GM23338 (cell line): ENCODE results near the gene BCL11B. TPM values are rescaled to one million over a fixed set of nuclear protein-coding genes. Genes with fewer than 3 reads are reported as not detected.

Experiments used
- ATAC-seq: fragments of 200-7000 bp; cut with Tn5 transposase; 3 replicates; pipeline ENCODE4 v1.9.1; 2020
- DNase-seq: peaks from one replicate; pipeline ENCODE4 v3.0.0-alpha.2; 2015; ENCODE audit warnings: low spot score
- H2AFZ ChIP-seq: fragments of 200-600 bp; sonication (generic); 2 replicates; pipeline ENCODE4 v1.8.0; 2016; ENCODE audit warnings: antibody characterized with exemption, mild to moderate bottlenecking, moderate library complexity
- H3F3A ChIP-seq: fragments of 200-600 bp; sonication (generic); replicated peaks from 2 replicates; pipeline ENCODE4 v1.8.0; 2017; ENCODE audit warnings: antibody characterized with exemption, mixed run types, low read depth
- H3K27ac ChIP-seq: fragments of 200-600 bp; sonication (generic); 2 replicates; pipeline ENCODE4 v1.6.1; 2016; ENCODE audit warnings: low read depth
- H3K27me3 ChIP-seq: fragments of 200-600 bp; sonication (generic); 2 replicates; pipeline ENCODE4 v1.8.0; 2016; ENCODE audit warnings: mild to moderate bottlenecking, mixed run types, moderate library complexity; ENCODE audit not compliant: insufficient read depth
- H3K36me3 ChIP-seq: fragments of 200-600 bp; sonication (generic); 2 replicates; pipeline ENCODE4 v1.8.0; 2016; ENCODE audit warnings: mild to moderate bottlenecking; ENCODE audit not compliant: insufficient read depth
- H3K4me1 ChIP-seq: fragments of 200-600 bp; sonication (generic); 2 replicates; pipeline ENCODE4 v1.8.0; 2016; ENCODE audit warnings: mild to moderate bottlenecking, moderate library complexity; ENCODE audit not compliant: insufficient read depth
- H3K4me2 ChIP-seq: fragments of 200-600 bp; sonication (generic); 2 replicates; pipeline ENCODE4 v1.7.1; 2017; ENCODE audit warnings: mixed run types
- H3K4me3 ChIP-seq: fragments of 200-600 bp; sonication (generic); 2 replicates; pipeline ENCODE4 v1.6.1; 2016; ENCODE audit warnings: mixed run types
- H3K79me2 ChIP-seq: fragments of 200-600 bp; sonication (generic); replicated peaks from 2 replicates; pipeline ENCODE4 v1.8.0; 2017; ENCODE audit warnings: mild to moderate bottlenecking; ENCODE audit not compliant: insufficient read depth
- H3K9me2 ChIP-seq: fragments of 200-600 bp; sonication (generic); 2 replicates; pipeline ENCODE4 v1.8.0; 2017; ENCODE audit not compliant: insufficient read depth
- H4K20me1 ChIP-seq: fragments of 200-600 bp; sonication (generic); replicated peaks from 2 replicates; pipeline ENCODE4 v1.8.0; 2017; ENCODE audit warnings: mild to moderate bottlenecking; ENCODE audit not compliant: insufficient read depth
- H3K27ac Mint-ChIP-seq: 2 replicates; pipeline ENCODE4 v1.8.0; 2020; ENCODE audit warnings: inconsistent platforms, mild to moderate bottlenecking, moderate library complexity, mixed read lengths
- H3K27me3 Mint-ChIP-seq: 3 replicates; pipeline ENCODE4 v1.8.0; 2022; ENCODE audit warnings: low read depth, mild to moderate bottlenecking, moderate library complexity, mixed read lengths, inconsistent platforms; ENCODE audit not compliant: insufficient read depth, poor library complexity
- H3K36me3 Mint-ChIP-seq: 3 replicates; pipeline ENCODE4 v1.8.0; 2021; ENCODE audit warnings: low read depth, mild to moderate bottlenecking, inconsistent platforms, moderate library complexity, mixed read lengths
- H3K4me1 Mint-ChIP-seq: 3 replicates; pipeline ENCODE4 v1.8.0; 2020; ENCODE audit warnings: mild to moderate bottlenecking, inconsistent platforms, mixed read lengths
- H3K4me3 Mint-ChIP-seq: 3 replicates; pipeline ENCODE4 v1.8.0; 2021; ENCODE audit warnings: moderate library complexity, mild to moderate bottlenecking, inconsistent platforms, mixed read lengths
- H3K9me3 Mint-ChIP-seq: 3 replicates; pipeline ENCODE4 v1.8.0; 2020; ENCODE audit warnings: moderate library complexity, mild to moderate bottlenecking, inconsistent platforms, mixed read lengths
- EZH2 ChIP-seq: fragments of 200-600 bp; sonication (generic); IDR thresholded peaks from one replicate; pipeline ENCODE4 v1.8.0; 2017; ENCODE audit warnings: antibody characterized with exemption, mild to moderate bottlenecking, low read depth; ENCODE audit not compliant: unreplicated experiment
- EZH2phosphoT487 ChIP-seq: fragments of 200-600 bp; sonication (generic); IDR thresholded peaks from one replicate; pipeline ENCODE4 v1.8.1; 2018; ENCODE audit warnings: antibody characterized with exemption; ENCODE audit not compliant: unreplicated experiment
- JUNB ChIP-seq: IDR thresholded peaks from one replicate; pipeline ENCODE4 v1.6.1; 2016; ENCODE audit warnings: antibody characterized with exemption; ENCODE audit not compliant: unreplicated experiment
- NANOG ChIP-seq: IDR thresholded peaks from 2 replicates; pipeline ENCODE4 v1.6.1; 2016; ENCODE audit warnings: antibody characterized with exemption, borderline replicate concordance
- POLR2AphosphoS5 ChIP-seq: IDR thresholded peaks from 2 replicates; pipeline ENCODE4 v1.6.1; 2016; ENCODE audit warnings: antibody characterized with exemption, low read depth
- STAT1 ChIP-seq: IDR thresholded peaks from one replicate; pipeline ENCODE4 v1.6.1; 2016; ENCODE audit warnings: antibody characterized with exemption; ENCODE audit not compliant: unreplicated experiment
- ZNF114 ChIP-seq: fragments of 250-450 bp; sonication (Bioruptor Pico); IDR thresholded peaks from 2 replicates; pipeline ENCODE4 v1.5.0; 2020; ENCODE audit warnings: mild to moderate bottlenecking, moderate library complexity
- ZNF331 ChIP-seq: fragments of 250-450 bp; sonication (Bioruptor Pico); IDR thresholded peaks from 2 replicates; pipeline ENCODE4 v1.5.0; 2020; ENCODE audit warnings: low read depth, mild to moderate bottlenecking, moderate library complexity
- ZNF462 ChIP-seq: fragments of 250-450 bp; sonication (Bioruptor Pico); IDR thresholded peaks from 2 replicates; pipeline ENCODE4 v1.5.0; 2020; ENCODE audit warnings: mild to moderate bottlenecking, moderate library complexity
- polyA plus RNA-seq: library from polyadenylated mRNA; unstranded; fragments of >200 nt; fragmentation: Nextera tagmentation; extraction: Ambion mirVana; gene quantifications from 2 replicates; pipeline ENCODE4 v1.2.1, GENCODE V29; 2016
- total RNA-seq: library from RNA; depleted of rRNA; stranded (reverse); fragments of >200 nt; shearing (Covaris generic); gene quantifications from 2 replicates; pipeline ENCODE4 v1.2.3, GENCODE V29; 2014
- TF ChIP-seq, protein P1 (sequence below), 2 experiments: fragments of 200-600 bp in 1 of 2; sonication (generic) in 1 of 2; conservative IDR thresholded peaks; 2 replicates each; pipeline versions ENCODE4 v1.5.1 to v1.6.1; 2016 to 2017; ENCODE audit warnings: antibody characterized with exemption in 2 of 2, low read depth in 2 of 2, mild to moderate bottlenecking in 2 of 2, moderate library complexity in 1 of 2
- TF ChIP-seq, protein P2 (sequence below): IDR thresholded peaks from 2 replicates; pipeline ENCODE4 v1.6.1; 2016; ENCODE audit warnings: antibody characterized with exemption

BCL11B gene
- total and polyA plus RNA-seq, 2 experiments from 2014 or later: 2.4 to 6.7 TPM

GRCh38 chr14:99296517-99296916 is 24.5 kb upstream of the BCL11B start (continued):
- TF ChIP-seq, protein P1, sequence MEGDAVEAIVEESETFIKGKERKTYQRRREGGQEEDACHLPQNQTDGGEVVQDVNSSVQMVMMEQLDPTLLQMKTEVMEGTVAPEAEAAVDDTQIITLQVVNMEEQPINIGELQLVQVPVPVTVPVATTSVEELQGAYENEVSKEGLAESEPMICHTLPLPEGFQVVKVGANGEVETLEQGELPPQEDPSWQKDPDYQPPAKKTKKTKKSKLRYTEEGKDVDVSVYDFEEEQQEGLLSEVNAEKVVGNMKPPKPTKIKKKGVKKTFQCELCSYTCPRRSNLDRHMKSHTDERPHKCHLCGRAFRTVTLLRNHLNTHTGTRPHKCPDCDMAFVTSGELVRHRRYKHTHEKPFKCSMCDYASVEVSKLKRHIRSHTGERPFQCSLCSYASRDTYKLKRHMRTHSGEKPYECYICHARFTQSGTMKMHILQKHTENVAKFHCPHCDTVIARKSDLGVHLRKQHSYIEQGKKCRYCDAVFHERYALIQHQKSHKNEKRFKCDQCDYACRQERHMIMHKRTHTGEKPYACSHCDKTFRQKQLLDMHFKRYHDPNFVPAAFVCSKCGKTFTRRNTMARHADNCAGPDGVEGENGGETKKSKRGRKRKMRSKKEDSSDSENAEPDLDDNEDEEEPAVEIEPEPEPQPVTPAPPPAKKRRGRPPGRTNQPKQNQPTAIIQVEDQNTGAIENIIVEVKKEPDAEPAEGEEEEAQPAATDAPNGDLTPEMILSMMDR (conservative IDR thresholded peaks at IDR 0.05; ENCODE audit: low read depth in 2 of 2): peak; percentile 58 to 66

DNA sequence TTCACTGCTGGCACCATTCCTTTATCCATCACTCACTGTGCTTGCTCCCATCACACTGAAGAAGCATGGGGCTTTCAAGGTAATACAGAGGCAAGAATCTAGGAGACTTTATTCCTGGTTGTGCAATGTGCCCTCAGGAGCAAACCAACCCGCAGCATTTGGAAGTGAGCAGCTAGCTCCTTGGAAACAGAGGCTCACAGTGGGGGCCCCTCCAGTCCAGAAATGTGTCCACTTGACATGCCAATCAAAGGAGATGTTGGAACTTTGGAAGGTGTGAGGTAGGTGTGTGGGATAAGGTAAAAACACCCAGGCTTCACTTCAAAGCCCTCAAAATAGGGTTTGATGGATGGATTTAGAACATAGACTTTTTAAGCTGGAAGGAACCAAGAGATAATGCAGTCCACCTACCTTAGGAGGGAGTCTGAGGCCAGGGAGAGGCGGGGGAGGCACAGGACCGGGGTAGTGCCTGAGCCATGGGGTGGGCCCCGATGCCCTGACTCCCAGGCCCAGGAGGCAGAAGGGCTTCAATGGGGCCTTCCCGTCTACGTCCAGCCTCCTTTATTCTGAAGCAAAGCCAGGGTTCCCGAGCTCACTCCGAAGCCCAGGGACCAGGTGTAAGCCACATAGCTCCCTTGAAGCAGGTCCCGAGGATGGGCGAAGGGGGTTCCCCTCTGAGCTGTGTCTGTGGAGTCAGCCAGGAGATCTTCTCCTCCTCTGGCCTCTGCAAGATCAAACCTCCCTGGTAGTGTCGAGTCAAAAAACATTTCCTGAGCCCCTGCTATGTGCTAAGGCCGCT is 17.6 kb upstream of the BCL11B start:
- H4K20me1 ChIP-seq: no peaks in the 10 kb centered on the region
- H3K27me3 Mint-ChIP-seq: peaks cover 2% of the 10 kb centered on the region
- no peaks in the 10 kb centered on the region for H3K9me2 ChIP-seq
- no peak overlapping the region for H3K4me3 ChIP-seq
- H3K36me3 Mint-ChIP-seq: no peaks in the 10 kb centered on the region; the same call in 2 of the 3 replicates
- H3F3A ChIP-seq: no peaks in the 10 kb centered on the region
- H2AFZ ChIP-seq: no peak overlapping the region
- H3K27me3 ChIP-seq: no peaks in the 10 kb centered on the region
- no peaks in the 10 kb centered on the region for H3K9me3 Mint-ChIP-seq
- DNase-seq (no peak), ATAC-seq (no peak)
- peaks cover 9% of the 10 kb centered on the region; the same call in 1 of the 3 replicates for H3K4me1 Mint-ChIP-seq
- no peaks in the 10 kb centered on the region; the same call in 1 of the 2 replicates for H3K4me1 ChIP-seq
- H3K4me2 ChIP-seq: no peak overlapping the region
- no peak overlapping the region for H3K27ac ChIP-seq
- H3K79me2 ChIP-seq: no peaks in the 10 kb centered on the region
- no peaks in the 10 kb centered on the region for H3K36me3 ChIP-seq
- no peak overlapping the region for H3K4me3 Mint-ChIP-seq
- H3K27ac Mint-ChIP-seq: no peak overlapping the region
- TF ChIP-seq JUNB (no peak), EZH2 (no peak), POLR2AphosphoS5 (no peak), STAT1 (no peak), ZNF462 (CRISPR knock-in tag) (no peak), ZNF114 (no peak), EZH2phosphoT487 (no peak), ZNF331 (no peak), NANOG (no peak)
- TF ChIP-seq, protein P2, sequence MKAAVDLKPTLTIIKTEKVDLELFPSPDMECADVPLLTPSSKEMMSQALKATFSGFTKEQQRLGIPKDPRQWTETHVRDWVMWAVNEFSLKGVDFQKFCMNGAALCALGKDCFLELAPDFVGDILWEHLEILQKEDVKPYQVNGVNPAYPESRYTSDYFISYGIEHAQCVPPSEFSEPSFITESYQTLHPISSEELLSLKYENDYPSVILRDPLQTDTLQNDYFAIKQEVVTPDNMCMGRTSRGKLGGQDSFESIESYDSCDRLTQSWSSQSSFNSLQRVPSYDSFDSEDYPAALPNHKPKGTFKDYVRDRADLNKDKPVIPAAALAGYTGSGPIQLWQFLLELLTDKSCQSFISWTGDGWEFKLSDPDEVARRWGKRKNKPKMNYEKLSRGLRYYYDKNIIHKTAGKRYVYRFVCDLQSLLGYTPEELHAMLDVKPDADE: no peak
- TF ChIP-seq, protein P1 (conservative IDR thresholded peaks at IDR 0.05; ENCODE audit: low read depth in 2 of 2): no peak
